HEK293 (cell line): Measurements from ENCODE around the gene TSLP.

Source experiments
- CTCF ChIA-PET: fragments of 350-600 bp; formaldehyde crosslinking; extraction: SDS; loops from one replicate; lab custom pipeline; 2021; ENCODE audit warnings: antibody characterized with exemption; lab: Yijun Ruan, JAX
- POLR2A ChIA-PET: fragments of 300-600 bp; formaldehyde crosslinking; extraction: SDS; loops from one replicate; lab custom pipeline; 2020; ENCODE audit warnings: antibody characterized with exemption, inconsistent platforms; lab: Yijun Ruan, JAX
- H3K27ac ChIP-seq: fragments of 200-500 bp; sonication (Bioruptor generic); 2 replicates; pipeline ENCODE4 v1.5.1; 2014; ENCODE audit warnings: low read depth, low read length, control low read depth, inconsistent platforms; ENCODE audit errors: extremely low read depth
- H3K36me3 ChIP-seq, 2 experiments: fragments of 200-500 bp in 1 of 2; sonication (Bioruptor generic) in 1 of 2; 1 replicate in 1 of 2; 2 replicates in 1 of 2; pipeline ENCODE4 v1.5.1; 2014 to 2017; ENCODE audit warnings: inconsistent platforms in 2 of 2, low read length in 2 of 2; ENCODE audit not compliant: control insufficient read depth in 2 of 2, insufficient read depth in 1 of 2
- H3K4me1 ChIP-seq: fragments of 200-500 bp; sonication (Bioruptor generic); 2 replicates; pipeline ENCODE4 v1.5.1; 2014; ENCODE audit warnings: mild to moderate bottlenecking, low read length, inconsistent platforms; ENCODE audit not compliant: control insufficient read depth, insufficient read depth
- H3K4me3 ChIP-seq: 2 replicates; pipeline ENCODE4 v1.5.1; 2011; ENCODE audit warnings: low read depth, mild to moderate bottlenecking, control low read depth, low read length, moderate library complexity
- H3K9me3 ChIP-seq: fragments of 200-500 bp; sonication (Bioruptor generic); 2 replicates; pipeline ENCODE4 v1.5.1; 2014; ENCODE audit warnings: low read depth, low read length, inconsistent platforms; ENCODE audit not compliant: control insufficient read depth, insufficient read depth
- ATF2 ChIP-seq: fragments of 450-650 bp; formaldehyde crosslinking; IDR thresholded peaks from 2 replicates; pipeline ENCODE4 v1.5.1; 2016; ENCODE audit warnings: missing biosample characterization, missing genetic modification characterization, low read depth
- FEZF1 ChIP-seq: fragments of 450-650 bp; formaldehyde crosslinking; IDR thresholded peaks from 2 replicates; pipeline ENCODE4 v1.5.1; 2016; ENCODE audit warnings: missing biosample characterization, missing genetic modification characterization
- GFI1B ChIP-seq: fragments of 450-650 bp; formaldehyde crosslinking; IDR thresholded peaks from 2 replicates; pipeline ENCODE4 v1.5.1; 2016; ENCODE audit warnings: missing biosample characterization, missing genetic modification characterization
- PRDM1 ChIP-seq: fragments of 450-650 bp; formaldehyde crosslinking; IDR thresholded peaks from 2 replicates; pipeline ENCODE4; 2016; ENCODE audit warnings: missing biosample characterization, missing genetic modification characterization
- PRDM4 ChIP-seq: fragments of 450-650 bp; formaldehyde crosslinking; IDR thresholded peaks from 2 replicates; pipeline ENCODE4 v1.5.1; 2017; ENCODE audit warnings: missing biosample characterization, missing genetic modification characterization
- RBAK ChIP-seq: fragments of 450-650 bp; formaldehyde crosslinking; IDR thresholded peaks from 2 replicates; pipeline ENCODE4 v1.5.1; 2016; ENCODE audit warnings: missing biosample characterization, missing genetic modification characterization
- SALL2 ChIP-seq: fragments of 450-650 bp; formaldehyde crosslinking; IDR thresholded peaks from 2 replicates; pipeline ENCODE4 v1.5.0; 2017; ENCODE audit warnings: missing biosample characterization, mild to moderate bottlenecking, missing genetic modification characterization, borderline replicate concordance
- SP3 ChIP-seq: fragments of 450-650 bp; formaldehyde crosslinking; IDR thresholded peaks from 2 replicates; pipeline ENCODE4 v1.5.1; 2016; ENCODE audit warnings: missing biosample characterization, missing genetic modification characterization
- ZNF112 ChIP-seq: fragments of 450-650 bp; formaldehyde crosslinking; IDR thresholded peaks from 2 replicates; pipeline ENCODE4 v1.5.0; 2017; ENCODE audit warnings: missing biosample characterization, missing genetic modification characterization
- ZNF114 ChIP-seq: fragments of 450-650 bp; formaldehyde crosslinking; IDR thresholded peaks from 2 replicates; pipeline ENCODE4 v1.5.0; 2017; ENCODE audit warnings: missing biosample characterization, missing genetic modification characterization
- ZNF133 ChIP-seq: fragments of 450-650 bp; formaldehyde crosslinking; IDR thresholded peaks from 2 replicates; pipeline ENCODE4 v1.5.1; 2016; ENCODE audit warnings: missing biosample characterization, missing genetic modification characterization
- ZNF148 ChIP-seq: fragments of 450-650 bp; formaldehyde crosslinking; IDR thresholded peaks from 2 replicates; pipeline ENCODE4 v1.5.0; 2017; ENCODE audit warnings: missing biosample characterization, missing genetic modification characterization, borderline replicate concordance
- ZNF341 ChIP-seq: fragments of 450-650 bp; formaldehyde crosslinking; IDR thresholded peaks from 2 replicates; pipeline ENCODE4; 2016; ENCODE audit warnings: low read depth, missing biosample characterization, missing genetic modification characterization
- ZNF394 ChIP-seq: fragments of 450-650 bp; formaldehyde crosslinking; IDR thresholded peaks from 2 replicates; pipeline ENCODE4 v1.5.1; 2016; ENCODE audit warnings: missing biosample characterization, missing genetic modification characterization, mild to moderate bottlenecking, moderate library complexity, borderline replicate concordance
- ZNF521 ChIP-seq: fragments of 450-650 bp; formaldehyde crosslinking; IDR thresholded peaks from 2 replicates; pipeline ENCODE4 v1.5.1; 2017; ENCODE audit warnings: missing biosample characterization, mild to moderate bottlenecking, missing genetic modification characterization
- ZNF530 ChIP-seq: fragments of 450-650 bp; formaldehyde crosslinking; IDR thresholded peaks from 2 replicates; pipeline ENCODE4 v1.5.1; 2016; ENCODE audit warnings: low read depth, missing biosample characterization, missing genetic modification characterization
- ZNF558 ChIP-seq: fragments of 450-650 bp; formaldehyde crosslinking; IDR thresholded peaks from 2 replicates; pipeline ENCODE4 v1.5.1; 2016; ENCODE audit warnings: missing biosample characterization, missing genetic modification characterization
- ZNF624 ChIP-seq: fragments of 450-650 bp; formaldehyde crosslinking; IDR thresholded peaks from 2 replicates; pipeline ENCODE4 v1.5.1; 2017; ENCODE audit warnings: missing biosample characterization, missing genetic modification characterization
- ZNF692 ChIP-seq: fragments of 450-650 bp; formaldehyde crosslinking; IDR thresholded peaks from 2 replicates; pipeline ENCODE4 v1.5.1; 2016; ENCODE audit warnings: missing biosample characterization, missing genetic modification characterization
- ZNF792 ChIP-seq: fragments of 450-650 bp; formaldehyde crosslinking; IDR thresholded peaks from 2 replicates; pipeline ENCODE4 v1.5.1; 2016; ENCODE audit warnings: missing biosample characterization, missing genetic modification characterization
- ZNF830 ChIP-seq: fragments of 450-650 bp; IDR thresholded peaks from 2 replicates; pipeline ENCODE4 v1.5.0; 2018; ENCODE audit warnings: missing biosample characterization, missing genetic modification characterization, low read depth, mild to moderate bottlenecking, moderate library complexity
- ZNF837 ChIP-seq: fragments of 450-650 bp; formaldehyde crosslinking; IDR thresholded peaks from 2 replicates; pipeline ENCODE4 v1.5.1; 2016; ENCODE audit warnings: missing biosample characterization, missing genetic modification characterization

TSLP gene

GRCh38 chr5:111072949-111073682 is 1.6 kb downstream of the TSLP start (continued):
- TF ChIP-seq ZNF692 (tag by site-specific recombination) (peak; percentile 35; the same call in 1 of the 2 replicates), ZNF558 (no peak), ZNF624 (tag by site-specific recombination) (no peak), SALL2 (tag by site-specific recombination) (no peak), ZNF341 (tag by site-specific recombination) (peak; percentile 69), ZNF114 (tag by site-specific recombination) (no peak)

- CTCF ChIA-PET = interaction anchor here (1.5 kb wide), 1 partner anchor 317 kb away, joined by 3 read pairs; no protein-coding TSS in a partner anchor
- H3K4me1 ChIP-seq = no peaks in the 10 kb centered on the region
- no peaks in the 10 kb centered on the region for H3K9me3 ChIP-seq
- no peak for TF ChIP-seq ZNF133 (tag by site-specific recombination)
- TF ChIP-seq ZNF112 (tag by site-specific recombination) = no peak
- no peak for TF ChIP-seq ZNF830 (tag by site-specific recombination)
- no peak for TF ChIP-seq RBAK (tag by site-specific recombination)
- TF ChIP-seq ZNF792 (tag by site-specific recombination) = no peak
- no peak for TF ChIP-seq ZNF148 (tag by site-specific recombination)
- peak overlapping the region; percentile 47 for H3K4me3 ChIP-seq
- H3K36me3 ChIP-seq = no peaks in the 10 kb centered on the region
- no peak overlapping the region for H3K27ac ChIP-seq
- POLR2A ChIA-PET = interaction anchor here (1.3 kb wide), 1 partner anchor 18 kb away, joined by 5 read pairs; the partner anchor contains the start of gene WDR36
These were observed 2.7 kb downstream of the TSLP start for GRCh38 chr5:111074244-111074643.

- ChIA-PET POLR2A (no interaction called here), CTCF (interaction anchor here (0.7 kb wide), 1 partner anchor 790 kb away, joined by 3 read pairs; no protein-coding TSS in a partner anchor)
- no peak for TF ChIP-seq ZNF521 (tag by site-specific recombination)
- TF ChIP-seq PRDM1 = 0 out of 2 replicates have a peak, but pooled peaks have one; percentile 26
- 0 out of 2 replicates have a peak, but pooled peaks have one; percentile 13 for TF ChIP-seq FEZF1 (tag by site-specific recombination)
- 0 out of 2 replicates have a peak, but pooled peaks have one; percentile 37 for TF ChIP-seq SP3 (tag by site-specific recombination)
- no peaks in the 10 kb centered on the region for H3K36me3 ChIP-seq
- no peak overlapping the region for H3K4me3 ChIP-seq
- no peaks in the 10 kb centered on the region for H3K9me3 ChIP-seq
- no peaks in the 10 kb centered on the region for H3K4me1 ChIP-seq
- H3K27ac ChIP-seq = no peak overlapping the region
These were observed 4.0 kb downstream of the TSLP start for GRCh38 chr5:111075520-111075919.

GRCh38 chr5:111076091-111076490 is 4.6 kb downstream of the TSLP start:
- Histone ChIP-seq H3K27ac (no peak overlapping the region), H3K4me3 (no peak overlapping the region), H3K36me3 (no peaks in the 10 kb centered on the region), H3K4me1 (no peaks in the 10 kb centered on the region), H3K9me3 (no peaks in the 10 kb centered on the region)
- CTCF ChIA-PET = interaction anchor here (0.7 kb wide), 1 partner anchor 790 kb away, joined by 3 read pairs; no protein-coding TSS in a partner anchor
- POLR2A ChIA-PET = no interaction called here
- TF ChIP-seq ZNF394 (tag by site-specific recombination) (no peak), PRDM4 (tag by site-specific recombination) (no peak), ZNF530 (tag by site-specific recombination) (no peak), GFI1B (tag by site-specific recombination) (no peak), ATF2 (no peak), ZNF837 (no peak)
